Measurements from ENCODE around the gene TM4SF20. TPM values are rescaled to one million over a fixed set of nuclear protein-coding genes. Genes with fewer than 3 reads are reported as not detected.

TM4SF20 gene
- total RNA-seq, 1 donor from 2014 or later = not detected

DNA sequence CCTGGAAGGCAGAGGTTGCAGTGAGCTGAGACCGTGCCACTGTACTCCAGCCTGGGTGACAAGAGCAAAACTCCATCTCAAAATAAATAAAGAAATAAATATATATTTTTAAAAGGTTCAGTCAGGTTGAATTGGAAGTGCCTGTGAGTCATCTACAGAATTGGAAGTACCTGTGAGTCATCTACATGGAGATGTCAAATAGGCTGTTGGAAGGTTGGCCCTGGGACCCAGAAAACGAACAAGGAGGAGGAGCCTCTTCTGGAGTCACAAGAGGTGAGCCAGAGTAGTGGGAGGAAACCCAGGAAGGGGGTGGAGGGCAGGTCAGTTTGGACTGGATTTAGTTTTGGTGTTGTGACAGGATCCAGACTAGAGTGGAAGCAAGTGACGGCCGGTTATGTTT is 23.9 kb upstream of the TM4SF20 start:
- H3K27me3 ChIP-seq (ENCODE audit: low read depth) = peaks cover 5% of the 10 kb centered on the region
- peaks cover 15% of the 10 kb centered on the region for H3K4me1 ChIP-seq
- TF ChIP-seq, protein P1, sequence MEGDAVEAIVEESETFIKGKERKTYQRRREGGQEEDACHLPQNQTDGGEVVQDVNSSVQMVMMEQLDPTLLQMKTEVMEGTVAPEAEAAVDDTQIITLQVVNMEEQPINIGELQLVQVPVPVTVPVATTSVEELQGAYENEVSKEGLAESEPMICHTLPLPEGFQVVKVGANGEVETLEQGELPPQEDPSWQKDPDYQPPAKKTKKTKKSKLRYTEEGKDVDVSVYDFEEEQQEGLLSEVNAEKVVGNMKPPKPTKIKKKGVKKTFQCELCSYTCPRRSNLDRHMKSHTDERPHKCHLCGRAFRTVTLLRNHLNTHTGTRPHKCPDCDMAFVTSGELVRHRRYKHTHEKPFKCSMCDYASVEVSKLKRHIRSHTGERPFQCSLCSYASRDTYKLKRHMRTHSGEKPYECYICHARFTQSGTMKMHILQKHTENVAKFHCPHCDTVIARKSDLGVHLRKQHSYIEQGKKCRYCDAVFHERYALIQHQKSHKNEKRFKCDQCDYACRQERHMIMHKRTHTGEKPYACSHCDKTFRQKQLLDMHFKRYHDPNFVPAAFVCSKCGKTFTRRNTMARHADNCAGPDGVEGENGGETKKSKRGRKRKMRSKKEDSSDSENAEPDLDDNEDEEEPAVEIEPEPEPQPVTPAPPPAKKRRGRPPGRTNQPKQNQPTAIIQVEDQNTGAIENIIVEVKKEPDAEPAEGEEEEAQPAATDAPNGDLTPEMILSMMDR (IDR thresholded peaks at IDR 0.05; ENCODE audit: borderline replicate concordance) = no peak
- no peaks in the 10 kb centered on the region for H3K36me3 ChIP-seq
- no peak overlapping the region for H3K27ac ChIP-seq (replicated peaks)
- no peaks in the 10 kb centered on the region for H3K9me3 ChIP-seq (replicated peaks)
- intact Hi-C loops (cut with micrococcal nuclease) = loop anchor here (5.0 kb wide), 1 partner anchor 364 kb away; no protein-coding TSS in a partner anchor
- DNase-seq = no peak
- no peak overlapping the region for H3K4me3 ChIP-seq

GRCh38 chr2:227402321-227402720 is 23.2 kb upstream of the TM4SF20 start:
- no peak overlapping the region for H3K27ac ChIP-seq (replicated peaks)
- TF ChIP-seq, protein P1 (IDR thresholded peaks at IDR 0.05; ENCODE audit: borderline replicate concordance) = no peak
- H3K36me3 ChIP-seq = no peaks in the 10 kb centered on the region
- intact Hi-C loops (cut with micrococcal nuclease) = loop anchor here (5.0 kb wide), 1 partner anchor 365 kb away; no protein-coding TSS in a partner anchor
- no peak for DNase-seq
- H3K4me1 ChIP-seq = peaks cover 15% of the 10 kb centered on the region
- H3K4me3 ChIP-seq = no peak overlapping the region
- peaks cover 5% of the 10 kb centered on the region for H3K27me3 ChIP-seq (ENCODE audit: low read depth)
- no peaks in the 10 kb centered on the region for H3K9me3 ChIP-seq (replicated peaks)

DNA sequence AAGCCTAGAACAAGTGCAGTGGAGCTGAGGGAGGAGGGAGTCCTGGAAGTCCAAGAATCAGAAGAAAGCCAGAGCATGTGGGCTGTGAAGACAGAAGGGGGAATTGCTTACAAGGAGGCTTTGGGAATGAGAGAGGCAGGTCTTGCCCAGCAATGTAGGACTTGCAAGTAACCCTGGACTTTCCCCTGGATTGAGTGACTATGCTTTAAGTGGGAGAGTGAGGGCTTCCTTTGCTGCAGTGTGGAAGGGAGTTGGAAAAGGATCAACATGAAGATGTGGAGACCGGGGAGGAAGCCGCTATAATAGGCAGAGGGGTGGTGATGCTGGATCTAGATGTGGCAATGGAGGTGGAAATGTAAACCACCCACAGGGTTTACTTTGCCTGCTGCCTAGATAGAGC is 22.4 kb upstream of the TM4SF20 start:
- no peak for DNase-seq
- TF ChIP-seq, protein P1 (IDR thresholded peaks at IDR 0.05; ENCODE audit: borderline replicate concordance) = no peak
- Histone ChIP-seq H3K9me3 (replicated peaks) (no peaks in the 10 kb centered on the region), H3K36me3 (no peaks in the 10 kb centered on the region), H3K4me3 (no peak overlapping the region), H3K27me3 (ENCODE audit: low read depth) (peaks cover 5% of the 10 kb centered on the region), H3K27ac (replicated peaks) (no peak overlapping the region), H3K4me1 (peaks cover 8% of the 10 kb centered on the region)
- intact Hi-C loops (cut with micrococcal nuclease) = loop anchor here (5.0 kb wide), 1 partner anchor 366 kb away; no protein-coding TSS in a partner anchor

- H3K4me1 ChIP-seq = no peaks in the 10 kb centered on the region
- no peaks in the 10 kb centered on the region for H3K9me3 ChIP-seq (replicated peaks)
- peaks cover 5% of the 10 kb centered on the region for H3K27me3 ChIP-seq (ENCODE audit: low read depth)
- TF ChIP-seq, protein P1 (IDR thresholded peaks at IDR 0.05; ENCODE audit: borderline replicate concordance) = no peak
- no peak for DNase-seq
- no peak overlapping the region for H3K4me3 ChIP-seq
- H3K36me3 ChIP-seq = no peaks in the 10 kb centered on the region
- intact Hi-C loops (cut with micrococcal nuclease) = no loop called here
- H3K27ac ChIP-seq (replicated peaks) = no peak overlapping the region
Observed at GRCh38 chr2:227398684-227399670, 19.9 kb upstream of the TM4SF20 start.

DNA sequence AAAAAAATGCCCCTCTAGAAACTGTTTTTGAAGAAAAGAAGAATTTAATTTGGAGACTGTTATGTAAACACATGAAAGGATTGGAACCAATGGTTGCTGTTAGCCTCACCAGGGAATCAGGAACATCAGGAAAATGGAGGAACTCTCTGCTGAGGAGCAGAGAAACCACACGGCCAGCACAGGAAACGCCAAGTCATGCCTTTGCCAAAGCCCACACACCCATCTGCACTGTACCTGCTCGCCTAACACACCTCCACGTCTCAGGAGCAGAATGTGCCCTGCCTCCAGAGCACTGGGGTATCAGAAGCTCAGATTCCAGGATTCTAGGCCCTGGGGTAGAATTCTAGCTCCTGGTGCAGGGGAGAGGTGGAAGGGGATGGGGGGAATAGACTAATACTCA is 18.5 kb upstream of the TM4SF20 start:
- Histone ChIP-seq H3K4me3 (no peak overlapping the region), H3K9me3 (replicated peaks) (no peaks in the 10 kb centered on the region), H3K27me3 (ENCODE audit: low read depth) (peaks cover 5% of the 10 kb centered on the region), H3K36me3 (no peaks in the 10 kb centered on the region), H3K27ac (replicated peaks) (no peak overlapping the region), H3K4me1 (no peaks in the 10 kb centered on the region)
- no peak for DNase-seq
- TF ChIP-seq, protein P1 (IDR thresholded peaks at IDR 0.05; ENCODE audit: borderline replicate concordance) = no peak
- intact Hi-C loops (cut with micrococcal nuclease) = no loop called here

Measured in left ventricle myocardium inferior (tissue), 1 donor.